ENCODE measurements around the gene TOPAZ1. TPM values are rescaled to one million over a fixed set of nuclear protein-coding genes. Genes with fewer than 3 reads are reported as not detected.

Gene TOPAZ1
- total RNA-seq, 1 experiment from 2014 or later: not detected

DNA sequence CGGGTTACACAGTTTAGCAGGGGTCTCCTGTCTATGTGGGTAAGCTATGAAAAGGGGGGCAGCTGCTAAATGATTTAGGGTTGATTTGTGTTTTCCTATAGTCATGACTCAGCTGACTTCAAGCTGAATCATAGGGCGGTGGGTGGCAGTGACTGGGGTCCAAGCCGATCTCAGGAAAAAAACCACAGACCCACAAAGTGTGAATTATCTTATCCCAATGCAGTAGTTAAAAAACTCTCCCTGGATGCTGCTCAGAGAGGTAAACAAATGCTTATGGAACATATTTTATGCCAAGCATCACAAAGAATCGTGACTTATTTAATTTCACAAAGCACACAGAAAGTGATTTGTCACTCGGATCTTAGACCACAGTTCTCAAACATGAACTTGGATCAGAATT is 18.4 kb upstream of the TOPAZ1 start:
- H3K27ac ChIP-seq (ENCODE audit: low read length): no peak overlapping the region
- intact Hi-C loops (cut with micrococcal nuclease): no loop called here
- CTCF ChIA-PET: no interaction called here
- H3K9ac ChIP-seq (ENCODE audit: low read length): no peak overlapping the region
- peaks cover 9% of the 10 kb centered on the region for H3K4me1 ChIP-seq (ENCODE audit: insufficient read depth, low read length)
- TF ChIP-seq, protein P1, sequence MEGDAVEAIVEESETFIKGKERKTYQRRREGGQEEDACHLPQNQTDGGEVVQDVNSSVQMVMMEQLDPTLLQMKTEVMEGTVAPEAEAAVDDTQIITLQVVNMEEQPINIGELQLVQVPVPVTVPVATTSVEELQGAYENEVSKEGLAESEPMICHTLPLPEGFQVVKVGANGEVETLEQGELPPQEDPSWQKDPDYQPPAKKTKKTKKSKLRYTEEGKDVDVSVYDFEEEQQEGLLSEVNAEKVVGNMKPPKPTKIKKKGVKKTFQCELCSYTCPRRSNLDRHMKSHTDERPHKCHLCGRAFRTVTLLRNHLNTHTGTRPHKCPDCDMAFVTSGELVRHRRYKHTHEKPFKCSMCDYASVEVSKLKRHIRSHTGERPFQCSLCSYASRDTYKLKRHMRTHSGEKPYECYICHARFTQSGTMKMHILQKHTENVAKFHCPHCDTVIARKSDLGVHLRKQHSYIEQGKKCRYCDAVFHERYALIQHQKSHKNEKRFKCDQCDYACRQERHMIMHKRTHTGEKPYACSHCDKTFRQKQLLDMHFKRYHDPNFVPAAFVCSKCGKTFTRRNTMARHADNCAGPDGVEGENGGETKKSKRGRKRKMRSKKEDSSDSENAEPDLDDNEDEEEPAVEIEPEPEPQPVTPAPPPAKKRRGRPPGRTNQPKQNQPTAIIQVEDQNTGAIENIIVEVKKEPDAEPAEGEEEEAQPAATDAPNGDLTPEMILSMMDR (conservative IDR thresholded peaks at IDR 0.05; ENCODE audit: low read depth, low read length): no peak
- TF ChIP-seq EZH2 (IDR thresholded peaks at IDR 0.05; ENCODE audit: low read length, unreplicated experiment) (no peak), EZH2phosphoT487 (IDR thresholded peaks at IDR 0.05; ENCODE audit: borderline replicate concordance, low read length) (no peak)
- peaks cover 14% of the 10 kb centered on the region; the same call in 1 of the 2 replicates for H3K27me3 ChIP-seq (ENCODE audit: low read length)
- no peak overlapping the region for H3K4me3 ChIP-seq (ENCODE audit: low read length)
- H4K20me1 ChIP-seq (ENCODE audit: low read length): no peaks in the 10 kb centered on the region
- H3K4me2 ChIP-seq (ENCODE audit: low read length): peak overlapping the region; percentile 8; the same call in 1 of the 2 replicates
- no peaks in the 10 kb centered on the region for H3K9me2 ChIP-seq (replicated peaks; ENCODE audit: low read length)
- H3K36me3 ChIP-seq (ENCODE audit: low read depth, low read length): no peaks in the 10 kb centered on the region
- BruUV-seq (replicated peaks): no TSS peak
- H3F3A ChIP-seq (ENCODE audit: low read length, unreplicated experiment): no peaks in the 10 kb centered on the region
- peak; percentile 43 for ATAC-seq
- no peaks in the 10 kb centered on the region for H3K79me2 ChIP-seq (ENCODE audit: low read length)
- POLR2A ChIA-PET (ENCODE audit: unreplicated experiment): no interaction called here
- no peaks in the 10 kb centered on the region for H3K9me3 ChIP-seq (ENCODE audit: low read length)
- peak; percentile 22 for DNase-seq
- H2AFZ ChIP-seq (ENCODE audit: low read length): peak overlapping the region; percentile 9; the same call in 1 of the 2 replicates

DNA sequence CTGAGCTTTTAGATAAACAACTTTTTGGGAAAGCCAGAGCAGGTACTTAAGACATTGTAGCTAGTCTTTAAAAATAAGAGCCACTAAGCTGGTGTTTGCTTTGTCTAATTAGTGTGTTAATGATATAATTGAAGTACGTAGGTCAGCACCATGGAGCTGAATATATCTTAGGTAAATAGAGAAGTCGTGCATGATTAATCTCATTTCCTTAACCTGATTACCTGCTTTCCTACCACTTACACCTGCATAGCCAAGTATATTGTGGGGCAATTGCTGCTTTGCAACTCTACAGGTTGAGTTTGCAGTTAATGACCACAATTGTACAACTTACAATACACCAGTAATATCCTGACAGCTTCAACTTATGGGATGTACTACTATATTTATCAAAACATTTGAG is 17.6 kb upstream of the TOPAZ1 start:
- BruUV-seq (replicated peaks): no TSS peak
- H3K4me1 ChIP-seq (ENCODE audit: insufficient read depth, low read length): peaks cover 9% of the 10 kb centered on the region
- ChIA-PET POLR2A (ENCODE audit: unreplicated experiment) (no interaction called here), CTCF (no interaction called here)
- H3K79me2 ChIP-seq (ENCODE audit: low read length): no peaks in the 10 kb centered on the region
- no peak overlapping the region for H2AFZ ChIP-seq (ENCODE audit: low read length)
- H3K27ac ChIP-seq (ENCODE audit: low read length): no peak overlapping the region
- DNase-seq (no peak), ATAC-seq (no peak)
- H3K4me3 ChIP-seq (ENCODE audit: low read length): no peak overlapping the region
- TF ChIP-seq EZH2 (IDR thresholded peaks at IDR 0.05; ENCODE audit: low read length, unreplicated experiment) (no peak), EZH2phosphoT487 (IDR thresholded peaks at IDR 0.05; ENCODE audit: borderline replicate concordance, low read length) (no peak)
- TF ChIP-seq, protein P1 (conservative IDR thresholded peaks at IDR 0.05; ENCODE audit: low read depth, low read length): no peak
- no peak overlapping the region for H3K4me2 ChIP-seq (ENCODE audit: low read length)
- H3K9me3 ChIP-seq (ENCODE audit: low read length): no peaks in the 10 kb centered on the region
- peaks cover 14% of the 10 kb centered on the region; the same call in 1 of the 2 replicates for H3K27me3 ChIP-seq (ENCODE audit: low read length)
- H3K36me3 ChIP-seq (ENCODE audit: low read depth, low read length): no peaks in the 10 kb centered on the region
- H4K20me1 ChIP-seq (ENCODE audit: low read length): no peaks in the 10 kb centered on the region
- H3F3A ChIP-seq (ENCODE audit: low read length, unreplicated experiment): no peaks in the 10 kb centered on the region
- H3K9me2 ChIP-seq (replicated peaks; ENCODE audit: low read length): no peaks in the 10 kb centered on the region
- intact Hi-C loops (cut with micrococcal nuclease): no loop called here
- H3K9ac ChIP-seq (ENCODE audit: low read length): no peak overlapping the region

- ChIA-PET POLR2A (ENCODE audit: unreplicated experiment) (no interaction called here), CTCF (no interaction called here)
- no peak overlapping the region for H3K4me2 ChIP-seq (ENCODE audit: low read length)
- BruUV-seq (replicated peaks): no TSS peak
- H3K4me1 ChIP-seq (ENCODE audit: insufficient read depth, low read length): peaks cover 9% of the 10 kb centered on the region
- TF ChIP-seq EZH2phosphoT487 (IDR thresholded peaks at IDR 0.05; ENCODE audit: borderline replicate concordance, low read length) (no peak), EZH2 (IDR thresholded peaks at IDR 0.05; ENCODE audit: low read length, unreplicated experiment) (no peak)
- TF ChIP-seq, protein P1 (conservative IDR thresholded peaks at IDR 0.05; ENCODE audit: low read depth, low read length): no peak
- H3K9me2 ChIP-seq (replicated peaks; ENCODE audit: low read length): no peaks in the 10 kb centered on the region
- no peak overlapping the region for H3K4me3 ChIP-seq (ENCODE audit: low read length)
- no peaks in the 10 kb centered on the region for H3F3A ChIP-seq (ENCODE audit: low read length, unreplicated experiment)
- H3K27ac ChIP-seq (ENCODE audit: low read length): no peak overlapping the region
- H3K36me3 ChIP-seq (ENCODE audit: low read depth, low read length): no peaks in the 10 kb centered on the region
- no peak for DNase-seq
- peaks cover 14% of the 10 kb centered on the region; the same call in 1 of the 2 replicates for H3K27me3 ChIP-seq (ENCODE audit: low read length)
- no peaks in the 10 kb centered on the region for H3K9me3 ChIP-seq (ENCODE audit: low read length)
- no peaks in the 10 kb centered on the region for H3K79me2 ChIP-seq (ENCODE audit: low read length)
- ATAC-seq: no peak
- no peak overlapping the region for H3K9ac ChIP-seq (ENCODE audit: low read length)
- no peaks in the 10 kb centered on the region for H4K20me1 ChIP-seq (ENCODE audit: low read length)
- intact Hi-C loops (cut with micrococcal nuclease): no loop called here
- H2AFZ ChIP-seq (ENCODE audit: low read length): no peak overlapping the region
Measured at GRCh38 chr3:44226573-44226972, 15.1 kb upstream of the TOPAZ1 start.
